PFSK-1 (cell line): ENCODE results near the gene LRP2.

Experiments used
- FOXP2 ChIP-seq: optimal IDR thresholded peaks from 2 replicates; pipeline ENCODE3; 2011; ENCODE audit warnings: borderline replicate concordance, control low read depth, inconsistent platforms; ENCODE audit not compliant: insufficient read depth; ENCODE audit errors: extremely low read length, extremely low read depth
- POLR2AphosphoS5 ChIP-seq: IDR thresholded peaks from 2 replicates; pipeline ENCODE4 v1.6.1; 2012; ENCODE audit warnings: low read depth, mild to moderate bottlenecking, control low read depth, low read length, moderate library complexity
- REST ChIP-seq, 2 experiments: IDR thresholded peaks; 2 replicates each; pipeline versions ENCODE4 v1.6.1 to v1.8.0; 2011 to 2012; ENCODE audit warnings: low read depth in 2 of 2, low read length in 2 of 2, control low read depth in 1 of 2, inconsistent platforms in 1 of 2, mild to moderate bottlenecking in 1 of 2, moderate library complexity in 1 of 2; ENCODE audit not compliant: insufficient read depth in 1 of 2
- SIN3A ChIP-seq: IDR thresholded peaks from 2 replicates; pipeline ENCODE4 v1.6.1; 2012; ENCODE audit warnings: mild to moderate bottlenecking, low read length, moderate library complexity, borderline replicate concordance; ENCODE audit not compliant: insufficient read depth
- TAF1 ChIP-seq: IDR thresholded peaks from 2 replicates; pipeline ENCODE4 v1.6.1; 2012; ENCODE audit warnings: low read length, control low read depth, borderline replicate concordance; ENCODE audit not compliant: insufficient read depth

Gene LRP2

GRCh38 chr2:169265591-169265990 is 96.7 kb downstream of the LRP2 start:
- TF ChIP-seq POLR2AphosphoS5 = no peak

- TF ChIP-seq SIN3A = no peak
- no peak for TF ChIP-seq FOXP2
- no peak for TF ChIP-seq REST (IDR thresholded peaks at IDR 0.05; ENCODE audit: insufficient read depth in 1 of 2, low read depth in 2 of 2, low read length in 2 of 2)
- TF ChIP-seq POLR2AphosphoS5 = no peak
- no peak for TF ChIP-seq TAF1
Measured at GRCh38 chr2:169260846-169261642, 101.3 kb downstream of the LRP2 start.

GRCh38 chr2:169260246-169260645 is 102.1 kb downstream of the LRP2 start:
- TF ChIP-seq FOXP2 (no peak), TAF1 (no peak), POLR2AphosphoS5 (no peak), SIN3A (no peak), REST (IDR thresholded peaks at IDR 0.05; ENCODE audit: insufficient read depth in 1 of 2, low read depth in 2 of 2, low read length in 2 of 2) (no peak)

GRCh38 chr2:169259402-169259801 is 102.9 kb downstream of the LRP2 start:
- no peak for TF ChIP-seq POLR2AphosphoS5

GRCh38 chr2:169258045-169258601 is 104.2 kb downstream of the LRP2 start:
- no peak for TF ChIP-seq POLR2AphosphoS5
- no peak for TF ChIP-seq REST (IDR thresholded peaks at IDR 0.05; ENCODE audit: insufficient read depth in 1 of 2, low read depth in 2 of 2, low read length in 2 of 2)
- no peak for TF ChIP-seq FOXP2
- no peak for TF ChIP-seq SIN3A
- no peak for TF ChIP-seq TAF1

GRCh38 chr2:169254774-169255173 is 107.6 kb downstream of the LRP2 start:
- TF ChIP-seq TAF1 = no peak
- TF ChIP-seq SIN3A = no peak
- no peak for TF ChIP-seq REST (IDR thresholded peaks at IDR 0.05; ENCODE audit: insufficient read depth in 1 of 2, low read depth in 2 of 2, low read length in 2 of 2)
- TF ChIP-seq POLR2AphosphoS5 = no peak
- TF ChIP-seq FOXP2 = no peak
